Hepatocyte (in vitro differentiated cells): ENCODE data around the gene SLC10A3.

Source experiments
- CTCF ChIP-seq: fragments of 200-600 bp; sonication (generic); IDR thresholded peaks from 2 replicates; pipeline ENCODE4 v1.5.1; 2016; ENCODE audit warnings: antibody characterized with exemption, mild to moderate bottlenecking; ENCODE audit not compliant: poor library complexity
- EZH2 ChIP-seq: fragments of 200-600 bp; sonication (generic); IDR thresholded peaks from 2 replicates; pipeline ENCODE4 v1.6.1; 2016; ENCODE audit warnings: antibody characterized with exemption, mild to moderate bottlenecking, borderline replicate concordance

DNA sequence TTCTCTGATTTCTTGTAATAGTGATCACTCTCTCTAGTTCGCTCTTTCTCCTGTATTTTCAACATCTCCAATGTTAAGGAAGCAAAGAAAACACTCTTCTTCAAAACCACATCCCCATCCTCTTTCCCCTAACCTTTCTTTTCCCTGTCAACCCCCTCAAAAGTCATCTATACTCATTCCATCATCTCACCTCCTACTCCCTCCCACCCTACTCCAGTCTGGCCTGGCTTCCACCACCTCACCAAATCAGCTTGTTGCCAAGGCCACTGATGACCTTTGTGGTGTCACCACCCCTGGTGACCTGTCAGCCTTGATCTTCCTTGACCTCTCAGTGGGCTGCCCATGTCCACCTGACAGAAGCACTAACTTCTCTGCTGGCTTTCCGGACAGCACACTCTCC is 23.3 kb upstream of the SLC10A3 start:
- no peak for TF ChIP-seq EZH2
- no peak for TF ChIP-seq CTCF
